ENCODE measurements around the gene INO80B. TPM values are rescaled to one million over a fixed set of nuclear protein-coding genes. Genes with fewer than 3 reads are reported as not detected.
"Not testable (repeated sequence)": the region's sequence is repeated elsewhere in the genome, so short reads cannot be mapped to it uniquely, and the experiment has no call there.

INO80B gene
- total RNA-seq, 1 experiment from 2014 or later: 42.1 TPM

GRCh38 chr2:74457129-74457548 lies 2.3 kb downstream of the INO80B start:
- Mint-ChIP-seq H3K27me3 (ENCODE audit: unreplicated experiment) (peaks cover 12% of the 10 kb centered on the region), H3K36me3 (ENCODE audit: insufficient read depth, unreplicated experiment) (peaks cover 74% of the 10 kb centered on the region), H3K4me3 (ENCODE audit: low read depth, unreplicated experiment) (peak overlapping the region; percentile 83), H3K9me3 (ENCODE audit: low read depth, unreplicated experiment) (no peaks in the 10 kb centered on the region), H3K4me1 (ENCODE audit: low read depth, unreplicated experiment) (peaks cover 50% of the 10 kb centered on the region), H3K27ac (ENCODE audit: unreplicated experiment) (peak overlapping the region; percentile 94)
- CTCF ChIA-PET: interaction anchor here (0.8 to 1.4 kb wide), 2 partner anchors 12 to 19 kb away, joined by 3 to 5 read pairs; no protein-coding TSS in a partner anchor
- no peak for DNase-seq
- BruUV-seq (replicated peaks): no TSS peak
- TF ChIP-seq, protein P1, sequence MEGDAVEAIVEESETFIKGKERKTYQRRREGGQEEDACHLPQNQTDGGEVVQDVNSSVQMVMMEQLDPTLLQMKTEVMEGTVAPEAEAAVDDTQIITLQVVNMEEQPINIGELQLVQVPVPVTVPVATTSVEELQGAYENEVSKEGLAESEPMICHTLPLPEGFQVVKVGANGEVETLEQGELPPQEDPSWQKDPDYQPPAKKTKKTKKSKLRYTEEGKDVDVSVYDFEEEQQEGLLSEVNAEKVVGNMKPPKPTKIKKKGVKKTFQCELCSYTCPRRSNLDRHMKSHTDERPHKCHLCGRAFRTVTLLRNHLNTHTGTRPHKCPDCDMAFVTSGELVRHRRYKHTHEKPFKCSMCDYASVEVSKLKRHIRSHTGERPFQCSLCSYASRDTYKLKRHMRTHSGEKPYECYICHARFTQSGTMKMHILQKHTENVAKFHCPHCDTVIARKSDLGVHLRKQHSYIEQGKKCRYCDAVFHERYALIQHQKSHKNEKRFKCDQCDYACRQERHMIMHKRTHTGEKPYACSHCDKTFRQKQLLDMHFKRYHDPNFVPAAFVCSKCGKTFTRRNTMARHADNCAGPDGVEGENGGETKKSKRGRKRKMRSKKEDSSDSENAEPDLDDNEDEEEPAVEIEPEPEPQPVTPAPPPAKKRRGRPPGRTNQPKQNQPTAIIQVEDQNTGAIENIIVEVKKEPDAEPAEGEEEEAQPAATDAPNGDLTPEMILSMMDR (IDR thresholded peaks at IDR 0.05; ENCODE audit: unreplicated experiment): no peak
- intact Hi-C loops (cut with micrococcal nuclease; ENCODE audit: unreplicated experiment): no loop called here

DNA sequence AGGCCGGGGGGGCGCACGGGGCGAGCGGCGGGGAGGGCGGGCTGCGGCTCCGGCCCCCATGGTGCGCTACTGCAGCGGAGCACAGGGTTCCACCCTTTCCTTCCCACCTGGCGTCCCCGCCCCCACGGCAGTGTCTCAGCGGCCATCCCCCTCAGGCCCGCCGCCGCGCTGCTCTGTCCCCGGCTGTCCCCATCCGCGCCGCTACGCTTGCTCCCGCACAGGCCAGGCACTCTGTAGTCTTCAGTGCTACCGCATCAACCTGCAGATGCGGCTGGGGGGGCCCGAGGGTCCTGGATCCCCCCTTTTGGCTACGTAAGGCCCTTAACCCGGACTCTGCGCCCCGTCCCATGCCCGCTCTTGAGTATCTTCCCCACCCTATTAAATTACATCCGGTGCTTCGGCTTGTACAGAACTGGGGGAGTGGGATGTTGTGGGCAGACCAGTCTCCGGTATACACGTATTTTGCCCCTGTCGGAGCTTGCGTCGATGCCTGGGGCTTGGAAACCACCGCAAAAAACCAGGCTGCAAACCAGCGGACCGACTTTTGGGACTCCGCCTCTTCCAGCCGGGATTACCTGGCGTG lies 2.8 kb downstream of the INO80B start:
- H3K27me3 Mint-ChIP-seq (ENCODE audit: unreplicated experiment): peaks cover 10% of the 10 kb centered on the region
- BruUV-seq (replicated peaks): no TSS peak
- CTCF ChIA-PET: interaction anchor here (0.8 to 1.4 kb wide), 6 partner anchors 12 to 74 kb away, joined by 3 to 5 read pairs (median 4); partner anchors contain the start of genes CCDC142 and TTC31
- no peaks in the 10 kb centered on the region for H3K9me3 Mint-ChIP-seq (ENCODE audit: low read depth, unreplicated experiment)
- peak overlapping the region; percentile 83 for H3K4me3 Mint-ChIP-seq (ENCODE audit: low read depth, unreplicated experiment)
- intact Hi-C loops (cut with micrococcal nuclease; ENCODE audit: unreplicated experiment): no loop called here
- peak; percentile 81 for DNase-seq
- TF ChIP-seq, protein P1 (IDR thresholded peaks at IDR 0.05; ENCODE audit: unreplicated experiment): no peak
- H3K27ac Mint-ChIP-seq (ENCODE audit: unreplicated experiment): peak overlapping the region; percentile 94
- H3K36me3 Mint-ChIP-seq (ENCODE audit: insufficient read depth, unreplicated experiment): peaks cover 79% of the 10 kb centered on the region
- H3K4me1 Mint-ChIP-seq (ENCODE audit: low read depth, unreplicated experiment): peaks cover 49% of the 10 kb centered on the region

GRCh38 chr2:74458132-74458937 lies 3.4 kb downstream of the INO80B start, which contains the start of gene WBP1:
Gene WBP1, plus strand, starts transcription at chr2:74458438. Its CDS starts 165 bp downstream, at chr2:74458603.
- H3K9me3 Mint-ChIP-seq (ENCODE audit: low read depth, unreplicated experiment): no peaks in the 10 kb centered on the region
- peaks cover 3% of the 10 kb centered on the region for H3K27me3 Mint-ChIP-seq (ENCODE audit: unreplicated experiment)
- TF ChIP-seq, protein P1 (IDR thresholded peaks at IDR 0.05; ENCODE audit: unreplicated experiment): no peak
- peak; percentile 98 for DNase-seq
- peaks cover 86% of the 10 kb centered on the region for H3K36me3 Mint-ChIP-seq (ENCODE audit: insufficient read depth, unreplicated experiment)
- H3K27ac Mint-ChIP-seq (ENCODE audit: unreplicated experiment): peak within 1 kb of the TSS; percentile 94
- CTCF ChIA-PET: interaction anchor here (0.8 to 1.4 kb wide), 5 partner anchors 14 to 74 kb away, joined by 3 to 5 read pairs (median 4); partner anchors contain the start of genes CCDC142 and TTC31
- H3K4me3 Mint-ChIP-seq (ENCODE audit: low read depth, unreplicated experiment): peak within 1 kb of the TSS; percentile 83
- intact Hi-C loops (cut with micrococcal nuclease; ENCODE audit: unreplicated experiment): no loop called here
- peaks cover 42% of the 10 kb centered on the region for H3K4me1 Mint-ChIP-seq (ENCODE audit: low read depth, unreplicated experiment)
- TSS peak; percentile 45 for BruUV-seq (replicated peaks)

GRCh38 chr2:74458938-74459363 lies 4.1 kb downstream of the INO80B start:
- H3K9me3 Mint-ChIP-seq (ENCODE audit: low read depth, unreplicated experiment): no peaks in the 10 kb centered on the region

GRCh38 chr2:74459503-74460118 lies 4.7 kb downstream of the INO80B start:
- CTCF ChIA-PET; BruUV-seq (replicated peaks); DNase-seq; H3K9me3 Mint-ChIP-seq (ENCODE audit: low read depth, unreplicated experiment); H3K27me3 Mint-ChIP-seq (ENCODE audit: unreplicated experiment); intact Hi-C loops (cut with micrococcal nuclease; ENCODE audit: unreplicated experiment): not testable (repeated sequence)
- H3K36me3 Mint-ChIP-seq (ENCODE audit: insufficient read depth, unreplicated experiment): peaks cover 95% of the 10 kb centered on the region
- H3K4me3 Mint-ChIP-seq (ENCODE audit: low read depth, unreplicated experiment): peak overlapping the region; percentile 83
- peaks cover 42% of the 10 kb centered on the region for H3K4me1 Mint-ChIP-seq (ENCODE audit: low read depth, unreplicated experiment)
- peak overlapping the region; percentile 94 for H3K27ac Mint-ChIP-seq (ENCODE audit: unreplicated experiment)

More at GRCh38 chr2:74458938-74459363, 4.1 kb downstream of the INO80B start:
- peak overlapping the region; percentile 83 for H3K4me3 Mint-ChIP-seq (ENCODE audit: low read depth, unreplicated experiment)
- DNase-seq: no peak
- peak overlapping the region; percentile 94 for H3K27ac Mint-ChIP-seq (ENCODE audit: unreplicated experiment)
- peaks cover 42% of the 10 kb centered on the region for H3K4me1 Mint-ChIP-seq (ENCODE audit: low read depth, unreplicated experiment)
- H3K36me3 Mint-ChIP-seq (ENCODE audit: insufficient read depth, unreplicated experiment): peaks cover 91% of the 10 kb centered on the region
- no peaks in the 10 kb centered on the region for H3K27me3 Mint-ChIP-seq (ENCODE audit: unreplicated experiment)
- CTCF ChIA-PET: interaction anchor here (1.2 kb wide), 1 partner anchor 73 kb away, joined by 5 read pairs; no protein-coding TSS in a partner anchor
- no TSS peak for BruUV-seq (replicated peaks)
- intact Hi-C loops (cut with micrococcal nuclease; ENCODE audit: unreplicated experiment): no loop called here
- TF ChIP-seq, protein P1 (IDR thresholded peaks at IDR 0.05; ENCODE audit: unreplicated experiment): no peak

- BruUV-seq (replicated peaks); H3K9me3 Mint-ChIP-seq (ENCODE audit: low read depth, unreplicated experiment); H3K27me3 Mint-ChIP-seq (ENCODE audit: unreplicated experiment); CTCF ChIA-PET; intact Hi-C loops (cut with micrococcal nuclease; ENCODE audit: unreplicated experiment); DNase-seq: not testable (repeated sequence)
- Mint-ChIP-seq H3K4me3 (ENCODE audit: low read depth, unreplicated experiment) (peak overlapping the region; percentile 83), H3K4me1 (ENCODE audit: low read depth, unreplicated experiment) (peaks cover 38% of the 10 kb centered on the region), H3K36me3 (ENCODE audit: insufficient read depth, unreplicated experiment) (peaks cover 95% of the 10 kb centered on the region), H3K27ac (ENCODE audit: unreplicated experiment) (peak overlapping the region; percentile 94)
Observed at GRCh38 chr2:74460187-74460586, 5.3 kb downstream of the INO80B start.

All from Calu3 (cell line).